HL-60 (cell line): Measurements from ENCODE around the gene HELQ.

ENCODE experiments used
- DNase-seq, 2 experiments: peaks; one replicate each; pipeline ENCODE4 v3.0.0-alpha.2; 2010 to 2020; ENCODE audit warnings: low read depth in 1 of 2, low spot score in 1 of 2
- H3K27ac ChIP-seq: fragments of 250-450 bp; sonication (Bioruptor Pico); replicated peaks from 2 replicates; pipeline ENCODE4 v1.5.1; 2020; ENCODE audit warnings: mild to moderate bottlenecking, moderate library complexity
- H3K27me3 ChIP-seq: fragments of 250-450 bp; sonication (Bioruptor Pico); 2 replicates; pipeline ENCODE4 v1.5.1; 2021; ENCODE audit warnings: mild to moderate bottlenecking, moderate library complexity; ENCODE audit not compliant: insufficient read depth, poor library complexity, severe bottlenecking
- H3K4me3 ChIP-seq: replicated peaks from 2 replicates; pipeline ENCODE4 v1.5.1; 2011; ENCODE audit warnings: mild to moderate bottlenecking, control low read depth, low read length; ENCODE audit not compliant: insufficient read depth
- CTCF ChIP-seq: IDR thresholded peaks from one replicate; pipeline ENCODE4 v1.5.1; 2011; ENCODE audit warnings: low read length, control low read depth, inconsistent platforms; ENCODE audit not compliant: insufficient read depth
- GABPA ChIP-seq: IDR thresholded peaks from 2 replicates; pipeline ENCODE4 v1.6.1; 2012; ENCODE audit warnings: low read depth
- POLR2AphosphoS5 ChIP-seq: IDR thresholded peaks from 2 replicates; pipeline ENCODE4 v1.6.1; 2012; ENCODE audit warnings: low read depth
- REST ChIP-seq: IDR thresholded peaks from 2 replicates; pipeline ENCODE4 v1.6.1; 2012; ENCODE audit warnings: low read depth; ENCODE audit not compliant: insufficient replicate concordance
- SPI1 ChIP-seq: IDR thresholded peaks from 2 replicates; pipeline ENCODE4 v1.6.1; 2012; ENCODE audit warnings: low read depth, mild to moderate bottlenecking, borderline replicate concordance

Gene HELQ

GRCh38 chr4:83358410-83358809 is 97.2 kb downstream of the HELQ start:
- DNase-seq = no peak
- TF ChIP-seq POLR2AphosphoS5 (no peak), GABPA (no peak), REST (no peak), CTCF (no peak), SPI1 (no peak)
- Histone ChIP-seq H3K27me3 (no peaks in the 10 kb centered on the region), H3K4me3 (no peak overlapping the region), H3K27ac (no peak overlapping the region)
